DMS153 (cell line): ENCODE measurements around the gene COPG1.
A peak's percentile ranks its signal among the peaks of the same experiment; 100 is the strongest.
"Not testable (repeated sequence)": the region's sequence is repeated elsewhere in the genome, so short reads cannot be mapped to it uniquely, and the experiment has no call there.

Experiments used
- DNase-seq: peaks from one replicate; lab custom pipeline; 2025; lab: John Stamatoyannopoulos, UW

The COPG1 gene

DNA sequence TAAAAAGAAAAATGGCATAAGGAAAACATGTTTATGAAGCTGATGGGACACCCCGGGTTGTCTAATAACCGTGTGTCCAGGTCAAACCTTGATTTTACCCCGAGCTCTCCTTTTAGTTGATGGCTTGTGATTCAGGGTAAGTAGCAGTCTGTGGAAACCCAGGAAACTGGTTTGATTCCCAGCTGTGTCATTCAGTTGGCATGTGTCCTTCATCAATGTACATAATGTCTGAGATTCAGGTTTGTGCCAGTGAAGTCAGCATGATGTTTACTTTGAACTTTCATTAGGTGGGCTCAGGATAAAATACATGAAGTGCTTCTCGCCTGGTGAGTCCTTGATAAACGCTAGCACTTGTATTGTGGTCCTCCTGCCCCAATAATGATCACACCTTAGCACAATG is 4.3 kb upstream of the COPG1 start:
- DNase-seq, result no peak

GRCh38 chr3:129245641-129246306 is 3.6 kb upstream of the COPG1 start:
- DNase-seq, result peak; percentile 85

DNA sequence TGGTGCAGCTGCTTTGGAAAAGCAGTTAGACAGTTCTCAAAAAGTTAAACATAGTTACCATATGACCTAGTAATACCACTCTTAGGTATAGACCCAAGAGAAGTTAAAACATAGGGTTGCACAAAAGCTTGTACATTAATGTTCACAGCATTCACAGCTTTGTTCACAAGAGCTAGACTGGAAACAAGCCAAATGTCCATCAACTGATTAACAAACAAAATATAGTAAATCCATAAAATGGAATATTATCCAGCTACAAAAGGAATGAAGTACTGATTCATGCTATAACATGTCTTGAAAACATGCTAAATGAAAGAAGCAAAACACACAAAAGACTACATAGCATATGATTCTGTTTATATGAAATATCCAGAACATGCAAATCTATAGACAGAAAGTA is 2.8 kb upstream of the COPG1 start:
- DNase-seq, result no peak

- DNase-seq, result no peak
Observed at GRCh38 chr3:129248286-129248979, 973 bp upstream of the COPG1 start.

GRCh38 chr3:129252748-129253147 is 3.3 kb downstream of the COPG1 start:
- no peak for DNase-seq

GRCh38 chr3:129254536-129255230 is 5.3 kb downstream of the COPG1 start:
- no peak for DNase-seq

DNA sequence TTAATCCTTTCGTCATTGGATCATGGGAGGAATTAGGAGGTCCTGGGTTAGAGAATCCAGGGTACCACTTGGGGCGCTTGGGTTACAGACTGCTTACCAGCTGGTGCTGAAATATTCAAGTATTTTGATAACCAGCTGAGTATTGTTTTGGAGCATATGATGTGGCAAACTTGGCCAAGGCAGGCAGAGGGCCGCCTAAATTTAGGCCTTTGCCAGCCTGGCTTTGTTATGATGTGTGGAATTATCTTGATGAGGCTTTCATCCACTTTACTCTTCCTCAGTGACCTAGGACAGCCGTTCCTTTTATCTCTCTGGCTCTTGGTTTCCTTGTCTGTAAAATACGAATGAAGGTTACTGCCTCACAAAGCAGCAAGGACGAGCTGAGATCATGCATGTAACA is 6.9 kb downstream of the COPG1 start:
- DNase-seq, result no peak

DNA sequence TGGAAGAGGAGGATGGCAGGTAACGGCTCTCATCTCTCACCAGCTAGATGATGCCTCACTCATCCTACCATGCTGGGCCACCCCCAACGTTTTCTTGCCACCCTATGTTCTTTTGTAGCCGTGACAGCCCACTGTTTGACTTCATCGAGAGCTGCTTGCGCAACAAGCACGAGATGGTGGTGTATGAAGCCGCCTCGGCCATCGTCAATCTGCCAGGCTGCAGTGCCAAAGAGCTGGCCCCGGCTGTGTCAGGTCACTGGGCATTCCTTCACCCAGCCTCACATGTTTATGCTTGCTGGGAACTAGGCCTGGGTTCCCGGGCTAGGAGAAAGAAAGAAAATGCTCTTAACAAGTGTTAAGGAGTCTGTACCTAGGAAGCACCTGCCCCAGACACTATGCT is 8.2 kb downstream of the COPG1 start:
- DNase-seq, result no peak

- DNase-seq, result no peak
Observed at GRCh38 chr3:129259612-129260477, 10.4 kb downstream of the COPG1 start.

- DNase-seq, result no peak
Observed at GRCh38 chr3:129260606-129261005, 11.2 kb downstream of the COPG1 start.

DNA sequence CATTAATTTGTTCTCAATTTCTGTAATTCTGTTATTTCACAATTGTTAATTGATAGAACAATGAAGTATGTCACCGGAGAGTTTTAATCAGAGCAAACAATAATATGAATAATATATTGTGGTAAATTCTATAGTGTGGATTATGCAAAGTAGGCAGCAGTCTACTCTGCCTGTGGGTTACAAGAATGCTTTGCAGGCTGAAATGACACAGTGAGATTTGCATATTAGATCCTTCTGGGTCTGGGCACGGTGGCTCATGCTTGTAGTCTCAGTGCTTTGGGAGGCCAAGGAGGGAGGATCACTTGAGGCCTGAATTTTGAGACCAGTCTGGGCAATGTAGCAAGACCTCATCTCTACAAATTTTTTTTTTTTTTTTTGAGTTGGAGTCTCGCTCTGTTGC is 12.5 kb downstream of the COPG1 start:
- DNase-seq, result no peak

GRCh38 chr3:129263161-129263910 is 13.9 kb downstream of the COPG1 start:
- no peak for DNase-seq

GRCh38 chr3:129264994-129265393 is 15.6 kb downstream of the COPG1 start:
- DNase-seq, result not testable (repeated sequence)

- DNase-seq, result no peak
Observed at GRCh38 chr3:129266651-129267050, 17.2 kb downstream of the COPG1 start.

DNA sequence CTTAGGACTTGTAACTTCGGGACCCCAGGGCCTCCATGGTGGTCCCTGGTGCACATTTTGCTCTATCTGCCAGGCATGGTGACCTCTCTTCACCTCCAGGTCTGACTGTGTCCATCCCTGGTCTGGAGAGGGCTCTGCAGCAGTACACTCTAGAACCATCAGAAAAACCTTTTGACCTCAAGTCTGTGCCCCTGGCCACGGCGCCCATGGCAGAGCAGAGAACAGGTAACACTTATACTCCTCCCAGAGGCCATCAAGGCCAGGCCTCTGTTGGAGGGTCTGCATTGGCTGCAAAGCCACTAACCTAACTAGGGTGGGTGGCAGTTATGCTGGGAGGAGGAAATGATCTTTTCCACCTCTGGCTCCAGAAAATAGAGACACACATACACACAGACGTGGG is 19.0 kb downstream of the COPG1 start:
- no peak for DNase-seq

DNA sequence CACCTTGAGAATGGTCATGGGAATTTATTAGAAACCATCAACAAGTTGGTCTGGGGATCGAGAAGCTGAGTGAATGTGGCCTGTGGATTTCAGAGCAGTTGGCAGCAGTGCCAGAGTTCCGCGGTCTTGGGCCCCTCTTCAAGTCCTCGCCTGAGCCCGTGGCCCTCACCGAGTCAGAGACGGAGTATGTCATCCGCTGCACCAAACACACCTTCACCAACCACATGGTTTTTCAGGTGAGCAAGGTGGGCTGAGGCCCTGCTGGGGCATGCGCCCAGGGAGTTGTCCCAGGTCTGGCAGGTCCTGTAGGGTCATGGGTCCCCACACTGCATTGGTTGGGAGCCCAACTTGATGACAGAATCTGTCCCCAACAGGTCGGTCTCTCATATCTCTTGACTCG is 22.3 kb downstream of the COPG1 start:
- no peak for DNase-seq

- no peak for DNase-seq
Observed at GRCh38 chr3:129276385-129276784, 27.0 kb downstream of the COPG1 start.

DNA sequence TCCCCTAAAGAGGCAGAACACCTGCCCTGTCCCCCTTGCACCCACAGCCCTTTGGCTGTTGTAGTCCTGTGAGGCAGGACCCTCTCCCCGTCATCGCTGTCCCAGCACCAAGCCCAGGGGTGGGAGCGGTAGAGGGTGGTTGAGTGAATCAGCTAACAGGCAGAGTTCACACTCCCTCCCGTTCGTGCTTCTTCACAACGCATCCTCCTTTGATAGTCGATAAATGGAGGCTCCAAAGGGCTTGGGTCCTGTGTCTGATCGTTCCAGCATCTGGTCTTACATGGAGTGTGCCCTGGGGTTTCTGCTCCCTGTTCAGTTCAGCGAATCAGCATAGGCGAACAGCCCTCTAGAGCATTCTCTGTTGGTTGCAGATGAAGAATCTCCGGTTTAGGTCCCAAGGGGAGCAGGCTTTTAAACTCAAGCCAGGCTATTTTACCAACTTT is 28.4 kb downstream of the COPG1 start:
- DNase-seq, result no peak

- DNase-seq, result peak; percentile 74
Observed at GRCh38 chr3:129278439-129278965, 29.1 kb downstream of the COPG1 start, which contains the start of gene HMCES. Gene HMCES, plus strand, starts transcription at chr3:129278870. Its CDS starts 863 bp downstream, at chr3:129279733.

DNA sequence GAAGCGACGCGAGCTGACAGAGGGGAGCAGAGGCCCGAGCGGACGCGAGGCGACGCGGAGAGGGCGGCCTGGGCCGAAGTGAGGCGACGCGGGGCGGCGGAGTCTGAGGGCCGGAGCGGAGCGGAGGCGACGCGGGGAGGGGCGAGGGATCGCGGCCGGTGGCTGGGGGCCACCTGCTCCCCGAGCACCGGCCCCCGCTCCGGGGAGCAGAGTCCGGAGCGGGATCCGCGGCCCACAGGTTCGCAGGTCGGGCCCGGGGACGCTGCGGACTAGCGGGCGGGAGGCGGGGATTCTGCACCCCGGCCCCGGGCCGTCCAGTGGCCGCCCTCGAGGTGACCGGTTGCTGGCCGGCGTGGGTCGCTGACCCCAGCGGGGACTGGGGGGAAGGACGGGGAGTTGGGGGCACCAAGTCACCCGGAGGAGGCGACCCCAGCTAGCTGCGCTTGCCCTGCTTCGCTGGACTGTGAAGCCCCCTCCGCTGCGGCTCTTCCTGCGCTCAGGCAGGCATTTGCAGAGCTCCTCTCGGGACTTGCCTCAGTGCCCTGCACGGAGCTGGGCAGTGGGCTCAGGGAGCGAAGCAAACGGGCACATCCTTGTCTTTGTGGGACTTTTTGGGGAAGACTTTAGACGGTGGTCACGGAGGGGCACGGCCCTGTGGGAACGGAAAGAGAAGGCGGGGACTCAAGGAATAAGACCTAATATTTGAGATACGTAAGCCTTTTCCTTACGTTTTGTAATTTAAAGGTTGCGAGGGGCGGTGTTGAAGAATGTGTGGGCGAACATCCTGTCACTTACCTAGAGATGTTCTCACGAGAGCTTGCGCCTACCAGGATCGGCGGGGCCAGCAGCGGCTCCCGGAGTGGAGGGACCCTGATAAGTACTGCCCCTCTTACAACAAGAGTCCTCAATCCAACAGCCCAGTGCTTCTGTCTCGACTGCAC is 29.8 kb downstream of the COPG1 start:
- peak; percentile 6 for DNase-seq
